Endothelial cell of umbilical vein (primary cell): Measurements from ENCODE around the gene IFT52. TPM values are rescaled to one million over a fixed set of nuclear protein-coding genes. Genes with fewer than 3 reads are reported as not detected.

Experiments used
- BruUV-seq: library from RNA; stranded (reverse); fragments of 400-500 nt; replicated peaks from 2 replicates; lab custom pipeline; 2021; lab: Mats Ljungman, UMichigan
- CTCF ChIA-PET: fragments of 300-600, 350-600 bp; sonication (Branson Sonifier 250); formaldehyde crosslinking; loops from one replicate; lab custom pipeline; 2021; ENCODE audit warnings: antibody characterized with exemption, inconsistent platforms; lab: Charles Lee
- POLR2A ChIA-PET: fragments of 300-600, 350-600 bp; sonication (Branson Sonifier 250); formaldehyde crosslinking; loops from one replicate; lab custom pipeline; 2021; ENCODE audit warnings: antibody characterized with exemption, inconsistent platforms; lab: Charles Lee
- DNase-seq: peaks from one replicate; pipeline ENCODE4 v3.0.0-alpha.2; 2011; ENCODE audit warnings: low read depth, low spot score
- FAIRE-seq: peaks from 2 replicates; lab custom pipeline; 2011; peaks lifted over from hg19 to GRCh38; lab: Jason Lieb, UNC
- H2AFZ ChIP-seq: 2 replicates; pipeline ENCODE4 v1.6.0; 2012; ENCODE audit warnings: low read depth, low read length, control low read depth, inconsistent platforms
- H3K27ac ChIP-seq: 2 replicates; pipeline ENCODE4 v1.5.1; 2011; ENCODE audit warnings: low read depth, mild to moderate bottlenecking, control low read depth, low read length, moderate library complexity; ENCODE audit not compliant: insufficient read depth
- H3K27me3 ChIP-seq, 2 experiments: 2 replicates each; pipeline versions ENCODE4 v1.6.0 to v1.6.1; 2011; ENCODE audit warnings: low read length in 2 of 2, mixed read lengths in 1 of 2; ENCODE audit not compliant: control insufficient read depth in 2 of 2, insufficient read depth in 2 of 2
- H3K36me3 ChIP-seq, 2 experiments: 2 replicates in 1 of 2; 3 replicates in 1 of 2; pipeline ENCODE4 v1.5.1; 2011; ENCODE audit warnings: low read length in 2 of 2, mild to moderate bottlenecking in 1 of 2, moderate library complexity in 1 of 2; ENCODE audit not compliant: control insufficient read depth in 2 of 2, insufficient read depth in 2 of 2; ENCODE audit errors: extremely low read depth in 1 of 2
- H3K4me1 ChIP-seq: 3 replicates; pipeline ENCODE4 v1.5.1; 2011; ENCODE audit warnings: mild to moderate bottlenecking, low read length; ENCODE audit not compliant: control insufficient read depth, insufficient read depth; ENCODE audit errors: extremely low read depth
- H3K4me2 ChIP-seq: 2 replicates; pipeline ENCODE4 v1.6.1; 2011; ENCODE audit warnings: low read length, control low read depth, mixed read lengths; ENCODE audit not compliant: insufficient read depth
- H3K4me3 ChIP-seq, 3 experiments: fragments of 200-600 bp in 1 of 3; sonication (generic), shearing (Covaris generic) in 1 of 3; replicated peaks in 1 of 3; 2 replicates each; pipeline ENCODE4 v1.5.1; 2011 to 2016; ENCODE audit warnings: control low read depth in 3 of 3, low read length in 3 of 3, mild to moderate bottlenecking in 2 of 3, inconsistent platforms in 1 of 3, low read depth in 1 of 3, moderate library complexity in 1 of 3; ENCODE audit not compliant: insufficient read depth in 1 of 3
- H3K79me2 ChIP-seq: 2 replicates; pipeline ENCODE4 v1.6.0; 2012; ENCODE audit warnings: low read length, inconsistent platforms; ENCODE audit not compliant: control insufficient read depth, insufficient read depth
- H3K9ac ChIP-seq: replicated peaks from 2 replicates; pipeline ENCODE3; 2011; ENCODE audit warnings: low read length, control low read depth; ENCODE audit not compliant: insufficient read depth; ENCODE audit errors: extremely low read depth
- H3K9me1 ChIP-seq: replicated peaks from 3 replicates; pipeline ENCODE4 v1.6.0; 2011; ENCODE audit warnings: mild to moderate bottlenecking, low read length; ENCODE audit not compliant: control insufficient read depth, insufficient read depth; ENCODE audit errors: extremely low read depth
- H3K9me3 ChIP-seq: replicated peaks from 2 replicates; pipeline ENCODE4 v1.5.1; 2012; ENCODE audit warnings: low read length, inconsistent platforms; ENCODE audit not compliant: control insufficient read depth, insufficient read depth
- H4K20me1 ChIP-seq: replicated peaks from 2 replicates; pipeline ENCODE3; 2011; ENCODE audit warnings: mild to moderate bottlenecking, low read length; ENCODE audit not compliant: control insufficient read depth, insufficient read depth; ENCODE audit errors: extremely low read depth
- CTCF ChIP-seq, 2 donors: IDR thresholded peaks; 1 replicate in 1 of 2; 2 replicates in 1 of 2; pipeline ENCODE4 v1.5.1; 2011; ENCODE audit warnings: low read length in 2 of 2, mild to moderate bottlenecking in 2 of 2, moderate library complexity in 2 of 2, control low read depth in 1 of 2, inconsistent platforms in 1 of 2, low read depth in 1 of 2; ENCODE audit not compliant: insufficient read depth in 1 of 2; ENCODE audit errors: extremely low read depth in 1 of 2
- EZH2 ChIP-seq: IDR thresholded peaks from 2 replicates; pipeline ENCODE4 v1.6.1; 2012; ENCODE audit warnings: borderline replicate concordance, low read depth, mild to moderate bottlenecking, moderate library complexity, low read length, inconsistent platforms; ENCODE audit not compliant: severe bottlenecking
- FOS ChIP-seq: IDR thresholded peaks from 2 replicates; pipeline ENCODE4 v1.6.1; 2011; ENCODE audit warnings: mild to moderate bottlenecking, low read length, moderate library complexity, borderline replicate concordance; ENCODE audit not compliant: insufficient read depth
- GATA2 ChIP-seq: IDR thresholded peaks from 2 replicates; pipeline ENCODE4 v1.7.0; 2011; ENCODE audit warnings: low read depth, mild to moderate bottlenecking, moderate library complexity, mixed read lengths, low read length; ENCODE audit not compliant: insufficient read length, insufficient read depth
- JUN ChIP-seq: IDR thresholded peaks from 2 replicates; pipeline ENCODE4 v1.6.1; 2011; ENCODE audit warnings: borderline replicate concordance, low read depth; ENCODE audit not compliant: insufficient read length, insufficient read depth
- MYC ChIP-seq: IDR thresholded peaks from one replicate; pipeline ENCODE4 v1.6.1; 2011; ENCODE audit warnings: mild to moderate bottlenecking, low read depth, low read length
- POLR2A ChIP-seq: IDR thresholded peaks from 2 replicates; pipeline ENCODE4 v1.6.1; 2012; ENCODE audit warnings: low read depth, mild to moderate bottlenecking, control low read depth, low read length
- POLR2AphosphoS5 ChIP-seq: IDR thresholded peaks from 2 replicates; pipeline ENCODE4 v1.6.1; 2012; ENCODE audit warnings: low read depth, mild to moderate bottlenecking, control low read depth, low read length, moderate library complexity; ENCODE audit not compliant: insufficient read depth
- dilution Hi-C: fragments of 300-500 bp; cut with MboI; formaldehyde crosslinking; loops from one replicate; pipeline ENCODE4 v1.15.0; 2019; ENCODE audit warnings: low sequenced_read_pairs; ENCODE audit not compliant: extremely low pct_ligation_motif_present
- intact Hi-C: fragments of 100-400 bp; cut with micrococcal nuclease; formaldehyde crosslinking; loops from one replicate; pipeline ENCODE4 v1.10.0; 2022
- polyA plus RNA-seq, 4 experiments: library from polyadenylated mRNA; depleted of rRNA in 3 of 4; stranded (reverse) in 3 of 4; unstranded in 1 of 4; fragments of >200 nt; gene quantifications; 2 replicates each; pipeline versions ENCODE4 v1.2.1 to v1.2.3, GENCODE V29; 2011 to 2012; ENCODE audit warnings: missing spikeins in 1 of 4
- total RNA-seq: library from RNA; stranded (reverse); gene quantifications from 2 replicates; pipeline ENCODE4 v1.2.3, GENCODE V29; 2021
- TF ChIP-seq, protein P1 (sequence below): IDR thresholded peaks from 2 replicates; pipeline ENCODE4 v1.6.1; 2011; ENCODE audit not compliant: insufficient read depth, insufficient read length

The IFT52 gene
- total and polyA plus RNA-seq, 2 donors (not counting 3 experiments of a cell fraction or from before 2014, with no cell fraction given): 30.0 to 33.4 TPM

- FAIRE-seq: no peak
- no peak overlapping the region for H3K4me2 ChIP-seq
- no TSS peak for BruUV-seq
- ChIA-PET POLR2A (no interaction called here), CTCF (interaction anchor here (1.2 to 4.8 kb wide), 3 partner anchors 11 to 13 kb away, joined by 3 to 21 read pairs (median 3); no protein-coding TSS in a partner anchor)
- no peaks in the 10 kb centered on the region for H3K9me3 ChIP-seq
- TF ChIP-seq MYC (no peak), EZH2 (no peak), JUN (no peak), POLR2A (no peak), CTCF (IDR thresholded peaks at IDR 0.05; ENCODE audit: extremely low read depth in 1 of 2, insufficient read depth in 1 of 2, low read depth in 1 of 2, low read length in 2 of 2) (no peak), GATA2 (no peak), POLR2AphosphoS5 (no peak), FOS (no peak)
- TF ChIP-seq, protein P1, sequence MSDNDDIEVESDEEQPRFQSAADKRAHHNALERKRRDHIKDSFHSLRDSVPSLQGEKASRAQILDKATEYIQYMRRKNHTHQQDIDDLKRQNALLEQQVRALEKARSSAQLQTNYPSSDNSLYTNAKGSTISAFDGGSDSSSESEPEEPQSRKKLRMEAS: no peak
- no peaks in the 10 kb centered on the region for H3K27me3 ChIP-seq
- H3K27ac ChIP-seq: no peak overlapping the region
- no peaks in the 10 kb centered on the region for H3K79me2 ChIP-seq
- H4K20me1 ChIP-seq: no peaks in the 10 kb centered on the region
- intact Hi-C loops (no loop called here), dilution Hi-C loops (no loop called here)
- no peak overlapping the region for H2AFZ ChIP-seq
- no peaks in the 10 kb centered on the region for H3K36me3 ChIP-seq
- H3K9me1 ChIP-seq: no peaks in the 10 kb centered on the region
- no peaks in the 10 kb centered on the region for H3K4me1 ChIP-seq
- no peak overlapping the region for H3K9ac ChIP-seq
- no peak for DNase-seq
- no peak overlapping the region for H3K4me3 ChIP-seq
Observed at GRCh38 chr20:43549416-43550065, 41.2 kb upstream of the IFT52 start.
